ENCODE data around the gene LSM7. TPM values are rescaled to one million over a fixed set of nuclear protein-coding genes. Genes with fewer than 3 reads are reported as not detected.

The LSM7 gene
- total RNA-seq, 4 donors from 2014 or later: 76.4 to 113 (median 106) TPM

GRCh38 chr19:2311093-2311492 is 17.3 kb downstream of the LSM7 start:
- Histone ChIP-seq H3K9me3 (peaks cover 0 to 14% (median 9%) of the 10 kb centered on the region in 4 donors), H3K4me3 (no peak overlapping the region), H3K27ac (replicated peaks in 1 of 4) (no peak overlapping the region), H3K27me3 (peaks cover 4 to 77% (median 38%) of the 10 kb centered on the region in 4 donors), H3K4me1 (peaks cover 0 to 20% (median 13%) of the 10 kb centered on the region in 4 donors), H3K36me3 (no peaks in the 10 kb centered on the region)
- TF ChIP-seq, protein P1, sequence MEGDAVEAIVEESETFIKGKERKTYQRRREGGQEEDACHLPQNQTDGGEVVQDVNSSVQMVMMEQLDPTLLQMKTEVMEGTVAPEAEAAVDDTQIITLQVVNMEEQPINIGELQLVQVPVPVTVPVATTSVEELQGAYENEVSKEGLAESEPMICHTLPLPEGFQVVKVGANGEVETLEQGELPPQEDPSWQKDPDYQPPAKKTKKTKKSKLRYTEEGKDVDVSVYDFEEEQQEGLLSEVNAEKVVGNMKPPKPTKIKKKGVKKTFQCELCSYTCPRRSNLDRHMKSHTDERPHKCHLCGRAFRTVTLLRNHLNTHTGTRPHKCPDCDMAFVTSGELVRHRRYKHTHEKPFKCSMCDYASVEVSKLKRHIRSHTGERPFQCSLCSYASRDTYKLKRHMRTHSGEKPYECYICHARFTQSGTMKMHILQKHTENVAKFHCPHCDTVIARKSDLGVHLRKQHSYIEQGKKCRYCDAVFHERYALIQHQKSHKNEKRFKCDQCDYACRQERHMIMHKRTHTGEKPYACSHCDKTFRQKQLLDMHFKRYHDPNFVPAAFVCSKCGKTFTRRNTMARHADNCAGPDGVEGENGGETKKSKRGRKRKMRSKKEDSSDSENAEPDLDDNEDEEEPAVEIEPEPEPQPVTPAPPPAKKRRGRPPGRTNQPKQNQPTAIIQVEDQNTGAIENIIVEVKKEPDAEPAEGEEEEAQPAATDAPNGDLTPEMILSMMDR (IDR thresholded peaks at IDR 0.05): no peak
- no peak for TF ChIP-seq EP300 (IDR thresholded peaks at IDR 0.05)
- no peak for TF ChIP-seq POLR2A (IDR thresholded peaks at IDR 0.05; ENCODE audit: low read depth)
- no peak for TF ChIP-seq POLR2AphosphoS5 (IDR thresholded peaks at IDR 0.05)
- WGBS: 96% methylated on average over 3 of the region's 4 CpGs
- no peak for DNase-seq (ENCODE audit: extremely low spot score)
- intact Hi-C loops (cut with DNase I): no loop called here

- TF ChIP-seq POLR2A (IDR thresholded peaks at IDR 0.05; ENCODE audit: low read depth): no peak
- TF ChIP-seq, protein P1 (IDR thresholded peaks at IDR 0.05): no peak
- no peak for TF ChIP-seq EP300 (IDR thresholded peaks at IDR 0.05)
- no peak for TF ChIP-seq POLR2AphosphoS5 (IDR thresholded peaks at IDR 0.05)
- Histone ChIP-seq H3K27me3 (peaks cover 4 to 90% (median 41%) of the 10 kb centered on the region in 4 donors), H3K36me3 (no peaks in the 10 kb centered on the region), H3K9me3 (peaks cover 0 to 5% (median 2%) of the 10 kb centered on the region in 4 donors), H3K4me1 (peaks cover 0 to 15% (median 10%) of the 10 kb centered on the region in 4 donors), H3K4me3 (no peak overlapping the region), H3K27ac (replicated peaks in 1 of 4) (no peak overlapping the region)
- DNase-seq (ENCODE audit: extremely low spot score): no peak
- intact Hi-C loops (cut with DNase I): no loop called here
- WGBS: 75% methylated on average over 10 of the region's 17 CpGs
Observed at GRCh38 chr19:2309734-2310362, 18.5 kb downstream of the LSM7 start.

DNA sequence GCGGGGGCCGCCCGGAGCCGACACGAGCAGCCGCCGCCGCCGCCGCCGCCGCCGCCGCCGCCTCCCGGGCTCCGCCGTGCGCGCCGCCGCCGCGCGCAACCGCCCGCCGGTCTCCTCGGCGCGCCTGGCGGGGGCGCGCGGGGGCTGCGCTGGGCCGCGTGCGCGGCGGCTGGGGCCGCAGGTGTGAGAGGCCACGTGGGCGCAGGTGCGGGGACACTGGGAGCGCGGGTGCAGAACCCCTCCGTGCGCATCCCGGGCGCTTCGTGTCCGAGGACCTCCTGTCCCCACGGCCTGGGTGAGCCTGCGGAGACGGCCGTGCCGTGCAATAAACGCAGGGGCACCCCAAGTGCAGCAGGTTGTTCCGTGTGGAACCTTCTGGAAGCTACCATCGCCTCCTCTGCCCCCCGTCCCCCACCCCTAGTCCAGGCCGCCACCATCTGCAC is 20.3 kb downstream of the LSM7 start, which contains the start of gene LINGO3:
LINGO3 (minus strand) TSS at position 41 of the 443 bp plus-strand sequence. CDS start 16,378 bp downstream, outside the sequence.
- intact Hi-C loops (cut with DNase I): no loop called here
- Histone ChIP-seq H3K27ac (replicated peaks in 1 of 4) (no peak within 1 kb of the TSS), H3K27me3 (peaks cover 4 to 95% (median 44%) of the 10 kb centered on the region in 4 donors), H3K4me3 (peak within 1 kb of the TSS in 2 of 4 donors; percentile 36 to 50), H3K4me1 (peaks cover 0 to 15% (median 10%) of the 10 kb centered on the region in 4 donors), H3K36me3 (no peaks in the 10 kb centered on the region), H3K9me3 (no peaks in the 10 kb centered on the region)
- no peak for DNase-seq (ENCODE audit: extremely low spot score)
- TF ChIP-seq EP300 (IDR thresholded peaks at IDR 0.05) (no peak), POLR2A (IDR thresholded peaks at IDR 0.05; ENCODE audit: low read depth) (no peak), POLR2AphosphoS5 (IDR thresholded peaks at IDR 0.05) (no peak)
- TF ChIP-seq, protein P1 (IDR thresholded peaks at IDR 0.05): no peak
- 33% methylated on average over 4 of the region's 63 CpGs for WGBS

DNA sequence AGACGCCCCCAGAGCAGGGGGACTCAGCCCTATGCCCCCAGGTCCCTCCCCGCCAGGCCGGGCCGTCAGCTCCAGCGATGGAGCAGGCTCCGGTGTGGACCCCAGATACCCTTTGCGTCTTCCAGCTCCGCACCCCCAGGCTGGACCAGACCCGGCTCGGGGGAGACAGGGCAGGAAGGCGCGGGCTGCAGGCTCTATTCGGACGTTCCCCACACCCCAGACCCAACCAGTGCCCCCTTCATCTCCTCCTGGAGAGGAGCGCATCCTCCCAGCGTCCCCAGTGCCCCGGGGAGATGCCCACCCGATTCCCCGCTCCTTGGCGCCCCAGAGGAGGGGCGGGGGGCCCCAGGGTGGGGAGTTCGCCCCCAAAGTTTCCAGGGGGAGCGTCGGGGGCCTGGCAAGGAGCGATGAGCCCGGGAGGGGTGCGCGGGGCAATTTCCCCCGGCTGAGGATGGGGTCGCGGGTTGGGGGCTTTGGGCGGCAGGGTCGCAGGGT is 20.8 kb downstream of the LSM7 start:
- TF ChIP-seq, protein P1 (IDR thresholded peaks at IDR 0.05): no peak
- TF ChIP-seq POLR2AphosphoS5 (IDR thresholded peaks at IDR 0.05): no peak
- TF ChIP-seq POLR2A (IDR thresholded peaks at IDR 0.05; ENCODE audit: low read depth): no peak
- H3K27me3 ChIP-seq: peaks cover 4 to 95% (median 44%) of the 10 kb centered on the region in 4 donors
- WGBS: 25% methylated on average over 11 of the region's 33 CpGs
- peaks cover 2 to 21% (median 15%) of the 10 kb centered on the region in 4 donors for H3K4me1 ChIP-seq
- no peaks in the 10 kb centered on the region for H3K36me3 ChIP-seq
- H3K9me3 ChIP-seq: no peaks in the 10 kb centered on the region
- H3K4me3 ChIP-seq: peak overlapping the region in 2 of 4 donors; percentile 18 to 40
- no peak for DNase-seq (ENCODE audit: extremely low spot score)
- H3K27ac ChIP-seq (replicated peaks in 1 of 4): no peak overlapping the region
- intact Hi-C loops (cut with DNase I): no loop called here

Measured in esophagus muscularis mucosa (tissue), 4 donors.